GM19035 (cell line): Measurements from ENCODE around the gene PROS1.
"Not testable (repeated sequence)": the region's sequence is repeated elsewhere in the genome, so short reads cannot be mapped to it uniquely, and the experiment has no call there.

Source experiments
- ATAC-seq: cut with Tn5 transposase; IDR thresholded peaks from one replicate; pipeline ENCODE4 v1.9.1; 2021; ENCODE audit not compliant: unreplicated experiment

Gene PROS1

GRCh38 chr3:93878250-93879017, 95.3 kb downstream of the PROS1 start:
- not testable (repeated sequence) for ATAC-seq

DNA sequence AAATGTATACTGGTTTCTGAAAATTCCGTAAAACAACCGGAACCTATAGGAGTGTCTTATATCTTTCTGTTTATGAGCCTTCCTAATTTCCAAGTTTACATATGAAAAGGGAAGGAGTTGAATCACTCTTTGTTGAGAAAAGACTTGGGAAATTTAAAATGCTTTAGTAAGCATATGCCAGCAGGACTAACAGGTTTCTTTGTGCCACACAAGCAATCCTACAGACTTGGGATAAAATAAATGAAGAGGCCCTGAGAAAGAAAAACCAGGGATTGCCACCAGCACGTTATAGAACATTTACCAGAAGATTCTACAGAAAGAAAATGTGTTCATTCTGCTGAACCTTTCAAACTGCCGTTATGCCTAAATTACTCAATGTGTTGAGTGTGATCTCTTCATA, 96.3 kb downstream of the PROS1 start:
- not testable (repeated sequence) for ATAC-seq

- ATAC-seq: not testable (repeated sequence)
Observed at GRCh38 chr3:93873412-93873811, 100.3 kb downstream of the PROS1 start.

- no peak for ATAC-seq
Observed at GRCh38 chr3:93867425-93867824, 106.3 kb downstream of the PROS1 start.

DNA sequence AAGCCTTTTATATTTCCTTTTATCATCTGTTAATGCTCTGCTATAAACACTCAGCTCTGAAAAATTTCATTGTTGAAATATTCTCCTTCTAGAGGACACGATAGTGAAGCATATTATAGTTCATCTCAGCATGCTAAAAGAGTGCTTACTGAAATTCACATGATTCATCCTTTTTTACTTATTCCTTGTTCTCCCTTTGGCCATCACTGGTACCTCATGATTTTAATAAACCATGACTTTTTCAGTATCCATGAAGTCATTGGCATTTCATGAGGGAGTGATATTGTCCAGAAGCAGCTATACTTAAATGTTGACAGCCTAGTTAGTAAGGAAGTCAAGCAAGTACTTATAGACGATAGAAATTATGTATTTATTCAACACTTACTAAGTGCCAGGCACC, 112.7 kb downstream of the PROS1 start:
- no peak for ATAC-seq

GRCh38 chr3:93855401-93855800, 118.3 kb downstream of the PROS1 start:
- no peak for ATAC-seq

DNA sequence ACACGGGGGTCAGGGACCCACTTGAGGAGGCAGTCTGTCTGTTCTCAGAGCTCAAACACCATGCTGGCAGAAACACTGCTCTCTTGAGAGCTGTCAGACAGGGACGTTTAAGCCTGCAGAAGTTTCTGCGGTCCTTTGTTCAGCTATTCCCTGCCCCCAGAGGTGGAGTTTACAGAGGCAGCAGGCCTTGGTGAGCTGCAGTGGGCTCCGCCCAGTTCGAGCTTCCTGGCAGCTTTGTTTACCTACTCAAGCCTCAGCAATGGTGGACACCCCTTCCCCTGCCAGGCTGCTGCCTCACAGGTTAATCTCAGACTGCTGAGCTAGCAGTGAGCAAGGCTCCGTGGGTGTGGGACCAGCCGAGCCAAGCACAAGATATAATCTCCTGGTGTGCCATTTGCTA, 121.5 kb downstream of the PROS1 start:
- ATAC-seq: not testable (repeated sequence)

GRCh38 chr3:93843981-93844380, 129.7 kb downstream of the PROS1 start:
- ATAC-seq: no peak

GRCh38 chr3:93839193-93839592, 134.5 kb downstream of the PROS1 start:
- not testable (repeated sequence) for ATAC-seq
